Neutrophil (primary cell): Measurements from ENCODE around the gene SPRY1.

ENCODE experiments used
- H3K27ac ChIP-seq: fragments of 200-600 bp; sonication (generic); 2 replicates; pipeline ENCODE4 v1.5.1; 2016; ENCODE audit warnings: mild to moderate bottlenecking, moderate library complexity
- H3K27me3 ChIP-seq: fragments of 200-600 bp; sonication (generic); 2 replicates; pipeline ENCODE4 v1.6.0; 2016; ENCODE audit warnings: mild to moderate bottlenecking
- H3K36me3 ChIP-seq: fragments of 200-600 bp; sonication (generic); 2 replicates; pipeline ENCODE4 v1.5.1; 2017
- H3K4me1 ChIP-seq, 2 experiments: fragments of 200-600 bp in 1 of 2; sonication (generic) in 1 of 2; 1 replicate in 1 of 2; 2 replicates in 1 of 2; pipeline versions ENCODE4 v1.5.1 to v1.6.1; 2013 to 2016; ENCODE audit warnings: low read depth in 1 of 2, low read length in 1 of 2, mild to moderate bottlenecking in 1 of 2, moderate library complexity in 1 of 2; ENCODE audit not compliant: control insufficient read depth in 1 of 2, insufficient read depth in 1 of 2
- H3K4me3 ChIP-seq, 2 experiments: fragments of 200-600 bp in 1 of 2; sonication (generic) in 1 of 2; 1 replicate in 1 of 2; 2 replicates in 1 of 2; pipeline ENCODE4 v1.5.1; 2013 to 2016; ENCODE audit warnings: low read depth in 1 of 2, low read length in 1 of 2, mild to moderate bottlenecking in 1 of 2, moderate library complexity in 1 of 2
- H3K9me3 ChIP-seq: fragments of 200-600 bp; sonication (generic); 2 replicates; pipeline ENCODE4 v1.5.1; 2016
- TF ChIP-seq, protein P1 (sequence below): fragments of 200-600 bp; sonication (generic); IDR thresholded peaks from 2 replicates; pipeline ENCODE4 v1.5.1; 2016; ENCODE audit warnings: antibody characterized with exemption

SPRY1 gene

GRCh38 chr4:123435246-123436113, 38.9 kb downstream of the SPRY1 start:
- no peaks in the 10 kb centered on the region for H3K36me3 ChIP-seq
- H3K4me3 ChIP-seq: no peak overlapping the region
- H3K27ac ChIP-seq: no peak overlapping the region
- no peaks in the 10 kb centered on the region for H3K9me3 ChIP-seq
- no peaks in the 10 kb centered on the region for H3K4me1 ChIP-seq
- no peaks in the 10 kb centered on the region for H3K27me3 ChIP-seq
- TF ChIP-seq, protein P1, sequence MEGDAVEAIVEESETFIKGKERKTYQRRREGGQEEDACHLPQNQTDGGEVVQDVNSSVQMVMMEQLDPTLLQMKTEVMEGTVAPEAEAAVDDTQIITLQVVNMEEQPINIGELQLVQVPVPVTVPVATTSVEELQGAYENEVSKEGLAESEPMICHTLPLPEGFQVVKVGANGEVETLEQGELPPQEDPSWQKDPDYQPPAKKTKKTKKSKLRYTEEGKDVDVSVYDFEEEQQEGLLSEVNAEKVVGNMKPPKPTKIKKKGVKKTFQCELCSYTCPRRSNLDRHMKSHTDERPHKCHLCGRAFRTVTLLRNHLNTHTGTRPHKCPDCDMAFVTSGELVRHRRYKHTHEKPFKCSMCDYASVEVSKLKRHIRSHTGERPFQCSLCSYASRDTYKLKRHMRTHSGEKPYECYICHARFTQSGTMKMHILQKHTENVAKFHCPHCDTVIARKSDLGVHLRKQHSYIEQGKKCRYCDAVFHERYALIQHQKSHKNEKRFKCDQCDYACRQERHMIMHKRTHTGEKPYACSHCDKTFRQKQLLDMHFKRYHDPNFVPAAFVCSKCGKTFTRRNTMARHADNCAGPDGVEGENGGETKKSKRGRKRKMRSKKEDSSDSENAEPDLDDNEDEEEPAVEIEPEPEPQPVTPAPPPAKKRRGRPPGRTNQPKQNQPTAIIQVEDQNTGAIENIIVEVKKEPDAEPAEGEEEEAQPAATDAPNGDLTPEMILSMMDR: no peak

GRCh38 chr4:123438031-123438430, 41.4 kb downstream of the SPRY1 start:
- no peak overlapping the region for H3K27ac ChIP-seq
- H3K27me3 ChIP-seq: no peaks in the 10 kb centered on the region
- no peaks in the 10 kb centered on the region for H3K4me1 ChIP-seq
- no peaks in the 10 kb centered on the region for H3K9me3 ChIP-seq
- no peak overlapping the region for H3K4me3 ChIP-seq
- no peaks in the 10 kb centered on the region for H3K36me3 ChIP-seq
- TF ChIP-seq, protein P1: no peak

GRCh38 chr4:123443401-123444289, 47.0 kb downstream of the SPRY1 start:
- no peak overlapping the region for H3K4me3 ChIP-seq
- H3K4me1 ChIP-seq: peaks cover 8 to 10% of the 10 kb centered on the region in 2 experiments
- TF ChIP-seq, protein P1: no peak
- no peak overlapping the region for H3K27ac ChIP-seq
- H3K36me3 ChIP-seq: no peaks in the 10 kb centered on the region
- no peaks in the 10 kb centered on the region for H3K9me3 ChIP-seq
- no peaks in the 10 kb centered on the region for H3K27me3 ChIP-seq

DNA sequence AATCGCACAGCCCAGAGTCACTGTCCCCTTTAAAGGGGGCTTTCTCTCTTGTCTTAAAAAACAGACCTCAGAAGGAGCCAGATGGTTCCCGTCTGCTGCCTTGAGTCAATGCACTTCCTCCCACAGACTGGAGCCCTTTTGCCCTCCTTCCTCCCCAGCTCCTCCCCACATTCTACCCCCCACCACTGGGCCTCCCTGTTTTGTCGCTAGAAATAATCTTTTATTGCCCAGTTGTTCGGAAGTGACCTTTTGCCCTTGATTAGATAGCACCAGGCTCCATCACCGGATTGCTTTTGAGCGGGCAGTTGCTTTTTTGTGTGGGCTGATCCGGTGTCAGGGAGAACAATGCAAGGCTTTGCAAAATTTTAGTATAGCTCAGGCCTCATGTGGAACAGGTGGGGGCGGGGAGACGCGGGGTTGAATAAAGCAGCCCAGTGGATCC, 47.7 kb downstream of the SPRY1 start:
- H3K36me3 ChIP-seq: no peaks in the 10 kb centered on the region
- TF ChIP-seq, protein P1: no peak
- H3K9me3 ChIP-seq: no peaks in the 10 kb centered on the region
- H3K4me1 ChIP-seq: peaks cover 8 to 10% of the 10 kb centered on the region in 2 experiments
- H3K27me3 ChIP-seq: no peaks in the 10 kb centered on the region
- H3K27ac ChIP-seq: no peak overlapping the region
- H3K4me3 ChIP-seq: no peak overlapping the region

DNA sequence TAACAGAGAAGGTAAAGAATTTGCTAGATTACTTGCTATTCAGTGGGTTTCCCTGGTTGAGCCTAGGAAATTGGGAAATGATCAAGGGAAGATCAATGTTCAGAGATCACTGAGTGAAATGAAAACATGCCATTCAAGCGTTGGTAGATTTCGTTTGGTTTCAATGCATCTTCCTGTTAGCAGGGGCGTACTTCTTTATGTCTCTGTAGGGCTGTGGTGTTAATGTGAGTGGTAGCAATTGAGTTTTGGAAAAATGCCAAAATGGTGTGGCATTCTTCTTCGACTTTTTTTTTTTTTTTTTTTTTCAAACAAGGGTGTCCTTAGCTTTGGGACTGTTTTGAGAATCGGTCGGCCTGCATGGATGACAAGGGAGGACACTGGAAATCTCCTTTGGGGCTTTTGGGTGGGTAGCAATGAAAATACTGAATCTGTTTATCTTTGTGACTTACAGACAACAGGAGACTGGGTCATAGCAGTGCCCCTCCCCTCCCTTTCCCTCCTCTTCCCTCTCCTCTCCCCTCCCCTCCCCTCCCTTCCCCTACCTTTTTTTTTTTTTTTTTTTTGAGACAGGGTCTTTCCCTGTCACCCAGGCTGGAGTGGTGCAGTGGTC, 50.4 kb downstream of the SPRY1 start:
- TF ChIP-seq, protein P1: no peak
- no peak overlapping the region for H3K27ac ChIP-seq
- H3K4me3 ChIP-seq: no peak overlapping the region
- H3K4me1 ChIP-seq: peaks cover 8 to 10% of the 10 kb centered on the region in 2 experiments
- no peaks in the 10 kb centered on the region for H3K27me3 ChIP-seq
- no peaks in the 10 kb centered on the region for H3K36me3 ChIP-seq
- H3K9me3 ChIP-seq: no peaks in the 10 kb centered on the region
